Vagina (tissue), 2 donors: ENCODE measurements around the gene WSCD1. TPM values are rescaled to one million over a fixed set of nuclear protein-coding genes. Genes with fewer than 3 reads are reported as not detected.

Experiments used
- DNase-seq, 2 donors: peaks; one replicate each; pipeline ENCODE4 v3.0.0-alpha.2; 2017; ENCODE audit errors: extremely low spot score in 2 of 2
- H3K27ac ChIP-seq: fragments of 200-600 bp; sonication (generic); one replicate; pipeline ENCODE4 v1.5.1; 2019
- H3K27me3 ChIP-seq: fragments of 200-600 bp; sonication (generic); one replicate; pipeline ENCODE4 v1.5.1; 2019
- H3K36me3 ChIP-seq, 2 donors: fragments of 200-600 bp; sonication (generic); one replicate each; pipeline ENCODE4 v1.5.1; 2017 to 2019
- H3K4me1 ChIP-seq: fragments of 200-600 bp; sonication (generic); one replicate; pipeline ENCODE4 v1.5.1; 2019
- H3K4me3 ChIP-seq, 2 donors: fragments of 200-600 bp; sonication (generic); 1 replicate in 1 of 2; 2 replicates in 1 of 2; pipeline ENCODE4 v1.5.1; 2016 to 2019
- H3K9me3 ChIP-seq: fragments of 200-600 bp; sonication (generic); one replicate; pipeline ENCODE4 v1.5.1; 2019
- CTCF ChIP-seq, 3 experiments: fragments of 450-650 bp in 2 of 3; fragments of 200-600 bp in 1 of 3; sonication (generic) in 1 of 3; IDR thresholded peaks; one replicate each; pipeline ENCODE4 v1.5.1; 2017 to 2019; ENCODE audit warnings: antibody characterized with exemption in 3 of 3, mild to moderate bottlenecking in 2 of 3, moderate library complexity in 2 of 3
- POLR2A ChIP-seq, 2 donors: fragments of 450-650 bp; IDR thresholded peaks; one replicate each; pipeline ENCODE4 v1.6.1; 2017; ENCODE audit warnings: antibody characterized with exemption in 2 of 2, mild to moderate bottlenecking in 2 of 2, moderate library complexity in 2 of 2
- POLR2AphosphoS5 ChIP-seq, 2 donors: sonication (generic); formaldehyde crosslinking; IDR thresholded peaks; one replicate each; pipeline ENCODE4 v1.9.0; 2017; ENCODE audit warnings: antibody characterized with exemption in 2 of 2, mild to moderate bottlenecking in 2 of 2, low read depth in 1 of 2; ENCODE audit not compliant: insufficient read depth in 1 of 2
- intact Hi-C: fragments of 100-400 bp; cut with DNase I; formaldehyde crosslinking; loops from one replicate; pipeline ENCODE4 v1.15.1; 2023
- total RNA-seq: library from RNA; depleted of rRNA; stranded (reverse); fragments of >200 nt; gene quantifications from one replicate; pipeline ENCODE4 v1.2.3, GENCODE V29; 2016

WSCD1 gene
- total RNA-seq, 1 donor from 2014 or later = 2.0 TPM

- Histone ChIP-seq H3K36me3 (no peaks in the 10 kb centered on the region), H3K4me1 (no peaks in the 10 kb centered on the region), H3K27ac (no peak overlapping the region), H3K4me3 (no peak overlapping the region), H3K9me3 (no peaks in the 10 kb centered on the region), H3K27me3 (no peaks in the 10 kb centered on the region)
- no peak for DNase-seq
- intact Hi-C loops = no loop called here
- no peak for TF ChIP-seq CTCF (IDR thresholded peaks at IDR 0.05)
- TF ChIP-seq POLR2AphosphoS5 (IDR thresholded peaks at IDR 0.05; ENCODE audit: insufficient read depth in 1 of 2, low read depth in 1 of 2) = no peak
- no peak for TF ChIP-seq POLR2A (IDR thresholded peaks at IDR 0.05)
Observed at GRCh38 chr17:6100146-6100545, 30.0 kb downstream of the WSCD1 start.

- TF ChIP-seq POLR2A (IDR thresholded peaks at IDR 0.05) (no peak), POLR2AphosphoS5 (IDR thresholded peaks at IDR 0.05; ENCODE audit: insufficient read depth in 1 of 2, low read depth in 1 of 2) (no peak), CTCF (IDR thresholded peaks at IDR 0.05) (no peak)
- DNase-seq = no peak
- no peaks in the 10 kb centered on the region for H3K27me3 ChIP-seq
- no peaks in the 10 kb centered on the region for H3K9me3 ChIP-seq
- H3K36me3 ChIP-seq = no peaks in the 10 kb centered on the region
- no peaks in the 10 kb centered on the region for H3K4me1 ChIP-seq
- H3K27ac ChIP-seq = no peak overlapping the region
- intact Hi-C loops = no loop called here
- H3K4me3 ChIP-seq = no peak overlapping the region
Observed at GRCh38 chr17:6100891-6101500, 30.8 kb downstream of the WSCD1 start.

GRCh38 chr17:6101706-6102105 lies 31.5 kb downstream of the WSCD1 start:
- intact Hi-C loops = no loop called here
- no peaks in the 10 kb centered on the region for H3K9me3 ChIP-seq
- H3K27me3 ChIP-seq = no peaks in the 10 kb centered on the region
- H3K4me1 ChIP-seq = no peaks in the 10 kb centered on the region
- H3K27ac ChIP-seq = no peak overlapping the region
- no peak for TF ChIP-seq CTCF (IDR thresholded peaks at IDR 0.05)
- TF ChIP-seq POLR2A (IDR thresholded peaks at IDR 0.05) = no peak
- TF ChIP-seq POLR2AphosphoS5 (IDR thresholded peaks at IDR 0.05; ENCODE audit: insufficient read depth in 1 of 2, low read depth in 1 of 2) = no peak
- DNase-seq = no peak
- H3K4me3 ChIP-seq = no peak overlapping the region
- no peaks in the 10 kb centered on the region for H3K36me3 ChIP-seq

GRCh38 chr17:6102615-6103014 lies 32.4 kb downstream of the WSCD1 start:
- Histone ChIP-seq H3K9me3 (no peaks in the 10 kb centered on the region), H3K4me1 (no peaks in the 10 kb centered on the region), H3K27ac (no peak overlapping the region)

More at GRCh38 chr17:6102615-6103014, 32.4 kb downstream of the WSCD1 start:
- H3K4me3 ChIP-seq = no peak overlapping the region
- intact Hi-C loops = no loop called here
- TF ChIP-seq POLR2A (IDR thresholded peaks at IDR 0.05) (no peak), POLR2AphosphoS5 (IDR thresholded peaks at IDR 0.05; ENCODE audit: insufficient read depth in 1 of 2, low read depth in 1 of 2) (no peak), CTCF (IDR thresholded peaks at IDR 0.05) (no peak)
- no peaks in the 10 kb centered on the region for H3K36me3 ChIP-seq
- no peaks in the 10 kb centered on the region for H3K27me3 ChIP-seq
- DNase-seq = no peak
